Measurements from ENCODE around the gene WDR7.
A peak's percentile ranks its signal among the peaks of the same experiment; 100 is the strongest.

WDR7 gene

GRCh38 chr18:56641714-56642337 lies 9.3 kb upstream of the WDR7 start:
- no peak for TF ChIP-seq CTCF (IDR thresholded peaks at IDR 0.05; ENCODE audit: control extremely low read depth, extremely low read depth, low read depth, missing control alignments)
- CTCF ChIA-PET = interaction anchor here (3.6 kb wide), 1 partner anchor 8 kb away, joined by 19 read pairs; the partner anchor contains the start of gene WDR7
- DNase-seq (ENCODE audit: extremely low spot score) = no peak
- POLR2A ChIA-PET = no interaction called here

- POLR2A ChIA-PET = no interaction called here
- CTCF ChIA-PET = interaction anchor here (1.2 kb wide), 1 partner anchor 26 kb away, joined by 5 read pairs; no protein-coding TSS in a partner anchor
- no peak for DNase-seq (ENCODE audit: extremely low spot score)
- no peak for TF ChIP-seq CTCF (IDR thresholded peaks at IDR 0.05; ENCODE audit: control extremely low read depth, extremely low read depth, low read depth, missing control alignments)
Observed at GRCh38 chr18:56643381-56643780, 7.8 kb upstream of the WDR7 start.

GRCh38 chr18:56645415-56646016 lies 5.6 kb upstream of the WDR7 start:
- ChIA-PET POLR2A (no interaction called here), CTCF (interaction anchor here (1.3 kb wide), 1 partner anchor 29 kb away, joined by 4 read pairs; no protein-coding TSS in a partner anchor)
- DNase-seq (ENCODE audit: extremely low spot score) = no peak
- peak; percentile 57 for TF ChIP-seq CTCF (IDR thresholded peaks at IDR 0.05; ENCODE audit: control extremely low read depth, extremely low read depth, low read depth, missing control alignments)

GRCh38 chr18:56647071-56647470 lies 4.1 kb upstream of the WDR7 start:
- ChIA-PET CTCF (interaction anchor here (0.9 to 2.2 kb wide), 10 partner anchors 8 to 1409 kb away, joined by 3 to 5 read pairs (median 3); partner anchors contain the start of gene TXNL1), POLR2A (interaction anchor here (0.7 kb wide), 1 partner anchor 967 kb away, joined by 5 read pairs; no protein-coding TSS in a partner anchor)
- DNase-seq (ENCODE audit: extremely low spot score) = no peak
- TF ChIP-seq CTCF (IDR thresholded peaks at IDR 0.05; ENCODE audit: control extremely low read depth, extremely low read depth, low read depth, missing control alignments) = no peak

- CTCF ChIA-PET = interaction anchor here (0.9 to 3.8 kb wide), 8 partner anchors 8 to 39 kb away, joined by 3 to 19 read pairs (median 3); no protein-coding TSS in a partner anchor
- POLR2A ChIA-PET = no interaction called here
- no peak for DNase-seq (ENCODE audit: extremely low spot score)
- no peak for TF ChIP-seq CTCF (IDR thresholded peaks at IDR 0.05; ENCODE audit: control extremely low read depth, extremely low read depth, low read depth, missing control alignments)
Observed at GRCh38 chr18:56647951-56648893, 2.9 kb upstream of the WDR7 start.

GRCh38 chr18:56649996-56650395 lies 1.2 kb upstream of the WDR7 start:
- no peak for DNase-seq (ENCODE audit: extremely low spot score)
- no peak for TF ChIP-seq CTCF (IDR thresholded peaks at IDR 0.05; ENCODE audit: control extremely low read depth, extremely low read depth, low read depth, missing control alignments)
- ChIA-PET CTCF (interaction anchor here (0.9 to 3.8 kb wide), 4 partner anchors 9 to 912 kb away, joined by 3 to 19 read pairs (median 3); no protein-coding TSS in a partner anchor), POLR2A (no interaction called here)
